Coronary artery (tissue), 2 donors: ENCODE data around the gene RIOK2.

Experiments used
- DNase-seq: peaks from one replicate; pipeline ENCODE4 v3.0.0-alpha.2; 2017; ENCODE audit warnings: low spot score
- H3K27ac ChIP-seq, 2 donors: fragments of 200-600 bp; sonication (generic); one replicate each; pipeline ENCODE4 v1.5.1; 2016 to 2019
- H3K4me3 ChIP-seq: fragments of 200-600 bp; sonication (generic); 2 replicates; pipeline ENCODE4 v1.5.1; 2016; ENCODE audit warnings: mild to moderate bottlenecking, moderate library complexity
- TF ChIP-seq, protein P1 (sequence below): fragments of 200-600 bp; sonication (generic); IDR thresholded peaks from one replicate; pipeline ENCODE4 v1.5.1; 2019; ENCODE audit warnings: antibody characterized with exemption

The RIOK2 gene

DNA sequence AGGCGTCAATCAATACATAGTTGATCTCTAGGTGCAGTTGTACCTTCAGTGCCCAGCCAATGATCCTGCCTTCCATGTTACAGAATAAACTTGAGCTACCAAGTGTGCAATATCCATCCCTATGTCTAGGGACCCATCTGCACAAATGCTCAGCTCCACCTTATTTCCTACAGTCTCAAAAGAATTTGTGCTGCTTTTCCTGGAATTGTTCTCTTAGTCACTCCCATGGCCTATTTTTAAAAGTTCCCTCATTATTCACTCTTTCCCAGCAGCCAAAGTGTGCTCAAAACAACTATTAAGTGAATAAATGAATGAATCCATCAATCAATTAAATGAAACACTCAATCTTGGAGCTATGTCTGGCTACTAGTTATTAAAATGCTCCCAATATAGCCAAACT is 55.3 kb downstream of the RIOK2 start:
- TF ChIP-seq, protein P1, sequence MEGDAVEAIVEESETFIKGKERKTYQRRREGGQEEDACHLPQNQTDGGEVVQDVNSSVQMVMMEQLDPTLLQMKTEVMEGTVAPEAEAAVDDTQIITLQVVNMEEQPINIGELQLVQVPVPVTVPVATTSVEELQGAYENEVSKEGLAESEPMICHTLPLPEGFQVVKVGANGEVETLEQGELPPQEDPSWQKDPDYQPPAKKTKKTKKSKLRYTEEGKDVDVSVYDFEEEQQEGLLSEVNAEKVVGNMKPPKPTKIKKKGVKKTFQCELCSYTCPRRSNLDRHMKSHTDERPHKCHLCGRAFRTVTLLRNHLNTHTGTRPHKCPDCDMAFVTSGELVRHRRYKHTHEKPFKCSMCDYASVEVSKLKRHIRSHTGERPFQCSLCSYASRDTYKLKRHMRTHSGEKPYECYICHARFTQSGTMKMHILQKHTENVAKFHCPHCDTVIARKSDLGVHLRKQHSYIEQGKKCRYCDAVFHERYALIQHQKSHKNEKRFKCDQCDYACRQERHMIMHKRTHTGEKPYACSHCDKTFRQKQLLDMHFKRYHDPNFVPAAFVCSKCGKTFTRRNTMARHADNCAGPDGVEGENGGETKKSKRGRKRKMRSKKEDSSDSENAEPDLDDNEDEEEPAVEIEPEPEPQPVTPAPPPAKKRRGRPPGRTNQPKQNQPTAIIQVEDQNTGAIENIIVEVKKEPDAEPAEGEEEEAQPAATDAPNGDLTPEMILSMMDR = no peak
- no peak overlapping the region for H3K27ac ChIP-seq
- no peak overlapping the region for H3K4me3 ChIP-seq
- DNase-seq = no peak

DNA sequence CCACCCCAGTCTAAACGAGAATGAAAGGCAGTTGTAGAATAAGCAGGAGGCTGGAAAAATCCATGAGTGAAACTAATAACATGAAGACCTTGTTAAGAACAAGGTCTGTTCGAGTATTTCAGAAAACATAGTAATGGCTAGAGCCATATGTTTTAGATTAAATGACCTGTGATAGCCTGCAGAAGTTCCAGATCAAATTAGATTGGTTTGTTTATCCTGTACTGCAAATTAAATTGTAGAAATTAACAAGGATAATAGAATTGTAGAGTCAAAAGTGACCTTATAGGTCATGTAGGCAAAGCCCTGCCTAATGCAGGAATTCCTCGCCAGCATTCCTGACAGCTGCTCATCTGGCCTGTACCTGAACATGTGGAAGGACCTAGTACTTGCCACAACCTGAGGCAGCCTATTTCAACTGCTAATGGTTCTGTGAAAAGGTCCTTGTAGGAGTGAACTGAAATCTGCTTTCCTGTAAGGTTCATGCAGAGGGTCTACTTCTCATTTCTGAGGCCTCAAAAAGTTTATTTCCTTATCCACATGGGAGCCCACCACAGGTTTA is 57.8 kb downstream of the RIOK2 start:
- DNase-seq = no peak

GRCh38 chr5:97124335-97124734 is 58.7 kb downstream of the RIOK2 start:
- DNase-seq = no peak
- Histone ChIP-seq H3K27ac (no peak overlapping the region), H3K4me3 (no peak overlapping the region)
- TF ChIP-seq, protein P1 = no peak

More for the DNA sequence above, 57.8 kb downstream of the RIOK2 start:
- TF ChIP-seq, protein P1 = no peak
- Histone ChIP-seq H3K27ac (no peak overlapping the region), H3K4me3 (no peak overlapping the region)

DNA sequence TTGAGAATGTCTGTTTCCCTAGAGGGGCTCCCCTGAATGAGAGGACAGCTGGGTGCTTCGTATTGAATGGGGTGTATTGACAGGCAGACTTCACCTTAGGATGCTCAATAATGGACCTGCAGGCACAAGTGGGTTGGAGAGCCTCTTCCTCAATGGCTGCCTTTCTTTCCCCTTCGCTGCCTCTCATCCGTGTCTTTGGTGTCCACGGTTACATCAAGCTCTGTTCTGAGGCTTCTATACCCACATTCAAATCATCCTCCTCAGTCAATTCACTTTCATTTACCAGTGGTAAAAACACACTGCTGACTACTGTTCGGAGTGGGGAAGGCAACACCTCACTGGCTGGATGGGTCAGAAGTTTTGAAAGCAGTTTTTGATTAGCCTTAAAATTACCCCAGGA is 61.2 kb downstream of the RIOK2 start:
- TF ChIP-seq, protein P1 = no peak
- DNase-seq = no peak
- Histone ChIP-seq H3K4me3 (no peak overlapping the region), H3K27ac (no peak overlapping the region)

- no peak overlapping the region for H3K27ac ChIP-seq
- DNase-seq = no peak
- TF ChIP-seq, protein P1 = no peak
- no peak overlapping the region for H3K4me3 ChIP-seq
Observed at GRCh38 chr5:97120195-97120594, 62.9 kb downstream of the RIOK2 start.

- Histone ChIP-seq H3K27ac (no peak overlapping the region), H3K4me3 (no peak overlapping the region)
- no peak for DNase-seq
- TF ChIP-seq, protein P1 = no peak
Observed at GRCh38 chr5:97119007-97119390, 64.0 kb downstream of the RIOK2 start.

- Histone ChIP-seq H3K4me3 (no peak overlapping the region), H3K27ac (no peak overlapping the region)
- TF ChIP-seq, protein P1 = no peak
- DNase-seq = no peak
Observed at GRCh38 chr5:97118261-97119006, 64.6 kb downstream of the RIOK2 start.
